Stimulated activated CD4-positive, alpha-beta T cell treated with anti-CD3 and anti-CD28 coated beads, TNF-alpha, amount 100 ng/mL, for 24 hours (primary cell): ENCODE results near the gene SLC47A1.
A peak's percentile ranks its signal among the peaks of the same experiment; 100 is the strongest.
"Not testable (repeated sequence)": the region's sequence is repeated elsewhere in the genome, so short reads cannot be mapped to it uniquely, and the experiment has no call there.

ENCODE experiments used
- DNase-seq, 3 experiments: peaks; one replicate each; pipeline ENCODE4 v3.0.0-alpha.2; 2020; ENCODE audit warnings: low read depth in 3 of 3

The SLC47A1 gene

GRCh38 chr17:19533718-19534561 lies at the start of gene SLC47A1:
TSS of gene SLC47A1 (plus strand) at chr17:19533854. CDS start at chr17:19533940, 86 bp downstream.
- DNase-seq = peak in 1 of 3 experiments; percentile 32

- no peak for DNase-seq
Observed at GRCh38 chr17:19485800-19486340, 47.8 kb upstream of the SLC47A1 start.

- DNase-seq = no peak
Observed at GRCh38 chr17:19486351-19487023, 47.2 kb upstream of the SLC47A1 start.

GRCh38 chr17:19487024-19487600 lies 46.5 kb upstream of the SLC47A1 start:
- no peak for DNase-seq

GRCh38 chr17:19492141-19492540 lies 41.5 kb upstream of the SLC47A1 start:
- no peak for DNase-seq

- no peak for DNase-seq
Observed at GRCh38 chr17:19494961-19495806, 38.5 kb upstream of the SLC47A1 start.

GRCh38 chr17:19495828-19496528 lies 37.7 kb upstream of the SLC47A1 start:
- DNase-seq = no peak

- no peak for DNase-seq
Observed at GRCh38 chr17:19497624-19498023, 36.0 kb upstream of the SLC47A1 start.

GRCh38 chr17:19501219-19501618 lies 32.4 kb upstream of the SLC47A1 start:
- DNase-seq = no peak

GRCh38 chr17:19502517-19502916 lies 31.1 kb upstream of the SLC47A1 start:
- DNase-seq = peak in 1 of 3 experiments; percentile 14

- DNase-seq = not testable (repeated sequence)
Observed at GRCh38 chr17:19505561-19505960, 28.1 kb upstream of the SLC47A1 start.

GRCh38 chr17:19507775-19508576 lies 25.7 kb upstream of the SLC47A1 start:
- peak; percentile 69 to 74 (median 74) for DNase-seq

- DNase-seq = no peak
Observed at GRCh38 chr17:19508577-19508867, 25.1 kb upstream of the SLC47A1 start.

- DNase-seq = not testable (repeated sequence)
Observed at GRCh38 chr17:19509281-19509852, 24.3 kb upstream of the SLC47A1 start.

- DNase-seq = no peak
Observed at GRCh38 chr17:19510903-19511302, 22.8 kb upstream of the SLC47A1 start.

- peak; percentile 42 to 60 (median 50) for DNase-seq
Observed at GRCh38 chr17:19513897-19514488, 19.7 kb upstream of the SLC47A1 start.

GRCh38 chr17:19517699-19518098 lies 16.0 kb upstream of the SLC47A1 start:
- DNase-seq = no peak

- not testable (repeated sequence) for DNase-seq
Observed at GRCh38 chr17:19519388-19520291, 14.0 kb upstream of the SLC47A1 start.
